ENCODE results near the gene RNF151. TPM values are rescaled to one million over a fixed set of nuclear protein-coding genes. Genes with fewer than 3 reads are reported as not detected.

Gene RNF151
- total and polyA plus RNA-seq, 2 of the 13 experiments (the other 11 are each of a cell fraction or from before 2014, with no cell fraction given) = not detected

- 0 out of 2 replicates have a peak, but pooled peaks have one; percentile 44 for TF ChIP-seq DR1 (CRISPR knock-in tag; IDR thresholded peaks at IDR 0.05)
- peak; percentile 65 for TF ChIP-seq PHF21A (CRISPR knock-in tag; IDR thresholded peaks at IDR 0.05)
- TF ChIP-seq MTA1 (CRISPR knock-in tag; IDR thresholded peaks at IDR 0.05; ENCODE audit: borderline replicate concordance) = peak; percentile 23; the same call in 1 of the 2 replicates
- TF ChIP-seq ZFP36 (IDR thresholded peaks at IDR 0.05; ENCODE audit: borderline replicate concordance, low read depth, low read length, partially characterized antibody) = no peak
- no peak for TF ChIP-seq HDAC6 (IDR thresholded peaks at IDR 0.05; ENCODE audit: low read depth, low read length)
- TF ChIP-seq ZNF235 (CRISPR knock-in tag; IDR thresholded peaks at IDR 0.05; ENCODE audit: borderline replicate concordance) = no peak; the same call in none of the 2 replicates
- TF ChIP-seq SIX4 (CRISPR knock-in tag; IDR thresholded peaks at IDR 0.05) = no peak
- TF ChIP-seq ZZZ3 (CRISPR knock-in tag; IDR thresholded peaks at IDR 0.05; ENCODE audit: borderline replicate concordance) = no peak
- no peak; the same call in 1 of the 2 replicates for TF ChIP-seq ZFP1 (CRISPR knock-in tag; IDR thresholded peaks at IDR 0.05)
- TF ChIP-seq GPN1 (CRISPR knock-in tag; IDR thresholded peaks at IDR 0.05; ENCODE audit: borderline replicate concordance) = no peak
- peak; percentile 33; the same call in 1 of the 2 replicates for TF ChIP-seq NRL (CRISPR knock-in tag; IDR thresholded peaks at IDR 0.05; ENCODE audit: borderline replicate concordance)
- TF ChIP-seq, protein P1, sequence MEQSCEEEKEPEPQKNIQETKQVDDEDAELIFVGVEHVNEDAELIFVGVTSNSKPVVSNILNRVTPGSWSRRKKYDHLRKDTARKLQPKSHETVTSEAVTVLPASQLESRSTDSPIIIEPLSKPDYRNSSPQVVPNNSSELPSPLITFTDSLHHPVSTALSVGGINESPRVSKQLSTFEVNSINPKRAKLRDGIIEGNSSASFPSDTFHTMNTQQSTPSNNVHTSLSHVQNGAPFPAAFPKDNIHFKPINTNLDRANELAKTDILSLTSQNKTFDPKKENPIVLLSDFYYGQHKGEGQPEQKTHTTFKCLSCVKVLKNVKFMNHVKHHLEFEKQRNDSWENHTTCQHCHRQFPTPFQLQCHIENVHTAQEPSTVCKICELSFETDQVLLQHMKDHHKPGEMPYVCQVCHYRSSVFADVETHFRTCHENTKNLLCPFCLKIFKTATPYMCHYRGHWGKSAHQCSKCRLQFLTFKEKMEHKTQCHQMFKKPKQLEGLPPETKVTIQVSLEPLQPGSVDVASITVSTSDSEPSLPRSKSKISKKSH (CRISPR knock-in tag; IDR thresholded peaks at IDR 0.05; ENCODE audit: borderline replicate concordance) = peak; percentile 81
- no peak for TF ChIP-seq ZNF839 (CRISPR knock-in tag; IDR thresholded peaks at IDR 0.05; ENCODE audit: borderline replicate concordance)
- no peak for TF ChIP-seq ZBTB46 (CRISPR knock-in tag; IDR thresholded peaks at IDR 0.05; ENCODE audit: borderline replicate concordance)
- no peak for TF ChIP-seq HNRNPH1 (optimal IDR thresholded peaks at IDR 0.05; ENCODE audit: low read depth, low read length)
- TF ChIP-seq ATF4 (CRISPR knock-in tag; IDR thresholded peaks at IDR 0.05) = peak in 1 of 2 experiments; percentile 41; a peak in 1 of 4 replicates
- no peak for TF ChIP-seq LCORL (IDR thresholded peaks at IDR 0.05)
- peak; percentile 90 for TF ChIP-seq LCORL (CRISPR knock-in tag; IDR thresholded peaks at IDR 0.05)
- TF ChIP-seq MTF2 (CRISPR knock-in tag; IDR thresholded peaks at IDR 0.05; ENCODE audit: borderline replicate concordance) = no peak; the same call in 1 of the 2 replicates
- no peak for TF ChIP-seq ATRX (CRISPR knock-in tag; IDR thresholded peaks at IDR 0.05; ENCODE audit: borderline replicate concordance)
- TF ChIP-seq THAP11 (CRISPR knock-in tag; IDR thresholded peaks at IDR 0.05) = peak; percentile 86
- TF ChIP-seq ZNF431 (CRISPR knock-in tag; IDR thresholded peaks at IDR 0.05; ENCODE audit: borderline replicate concordance, low read depth) = 0 out of 2 replicates have a peak, but pooled peaks have one; percentile 30
- no peak for TF ChIP-seq HOXA9 (CRISPR knock-in tag; IDR thresholded peaks at IDR 0.05; ENCODE audit: borderline replicate concordance)
- TF ChIP-seq CENPBD1 (CRISPR knock-in tag; IDR thresholded peaks at IDR 0.05; ENCODE audit: borderline replicate concordance, low read depth) = no peak; the same call in 1 of the 2 replicates
Observed at GRCh38 chr16:1983544-1984346, 17.1 kb downstream of the RNF151 start, which contains the start of gene GFER (continued).

Data from HepG2 (cell line).